Tibial nerve (tissue), 4 donors: ENCODE results near the gene TEX51.

Source experiments
- CTCF ChIP-seq, 5 experiments: fragments of 200-600 bp in 3 of 5; fragments of 450-650 bp in 2 of 5; sonication (generic) in 3 of 5; IDR thresholded peaks; one replicate each; pipeline ENCODE4 v1.5.1; 2016 to 2019; ENCODE audit warnings: antibody characterized with exemption in 5 of 5, mild to moderate bottlenecking in 3 of 5, moderate library complexity in 2 of 5
- EP300 ChIP-seq, 2 donors: sonication (generic); formaldehyde crosslinking; IDR thresholded peaks; one replicate each; pipeline ENCODE4 v1.6.1; 2017; ENCODE audit warnings: antibody characterized with exemption in 2 of 2, mild to moderate bottlenecking in 1 of 2
- POLR2A ChIP-seq, 2 donors: fragments of 450-650 bp; IDR thresholded peaks; one replicate each; pipeline ENCODE4 v1.6.1; 2017; ENCODE audit warnings: antibody characterized with exemption in 2 of 2, mild to moderate bottlenecking in 2 of 2, moderate library complexity in 2 of 2

GRCh38 chr2:126858436-126858835 lies 40.3 kb upstream of the TEX51 start:
- TF ChIP-seq EP300 (IDR thresholded peaks at IDR 0.05), result no peak
- TF ChIP-seq CTCF (IDR thresholded peaks at IDR 0.05), result no peak
- no peak for TF ChIP-seq POLR2A (IDR thresholded peaks at IDR 0.05)
